GM21737 (cell line): ENCODE results near the gene PRR14L.
"Not testable (repeated sequence)": the region's sequence is repeated elsewhere in the genome, so short reads cannot be mapped to it uniquely, and the experiment has no call there.

Source experiments
- ATAC-seq: cut with Tn5 transposase; IDR thresholded peaks from one replicate; pipeline ENCODE4 v1.9.1; 2021; ENCODE audit warnings: mild to moderate bottlenecking, moderate library complexity; ENCODE audit not compliant: unreplicated experiment

The PRR14L gene

DNA sequence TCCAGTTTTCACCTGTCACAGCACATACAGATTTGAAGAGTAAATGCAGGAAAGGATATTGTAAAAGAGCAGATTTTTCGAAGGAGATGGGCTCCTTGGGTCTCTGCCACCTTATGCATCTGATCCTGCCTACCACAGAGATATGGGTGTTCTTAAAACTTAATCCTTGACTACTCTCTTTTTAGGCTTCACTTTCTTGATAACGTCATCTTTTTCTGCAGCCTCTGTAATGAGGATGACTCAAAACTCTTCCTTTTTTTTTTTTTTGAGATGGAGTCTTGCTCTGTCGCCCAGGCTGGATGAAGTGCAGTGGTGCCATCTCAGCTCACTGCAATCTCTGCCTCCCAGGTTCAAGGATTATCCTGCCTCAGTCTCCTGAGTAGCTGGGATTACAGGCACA lies 7.8 kb downstream of the PRR14L start:
- ATAC-seq, result no peak

GRCh38 chr22:31740314-31740713 lies 9.6 kb downstream of the PRR14L start:
- not testable (repeated sequence) for ATAC-seq

GRCh38 chr22:31739795-31740201 lies 10.1 kb downstream of the PRR14L start:
- ATAC-seq, result no peak

GRCh38 chr22:31738566-31738965 lies 11.4 kb downstream of the PRR14L start:
- no peak for ATAC-seq

DNA sequence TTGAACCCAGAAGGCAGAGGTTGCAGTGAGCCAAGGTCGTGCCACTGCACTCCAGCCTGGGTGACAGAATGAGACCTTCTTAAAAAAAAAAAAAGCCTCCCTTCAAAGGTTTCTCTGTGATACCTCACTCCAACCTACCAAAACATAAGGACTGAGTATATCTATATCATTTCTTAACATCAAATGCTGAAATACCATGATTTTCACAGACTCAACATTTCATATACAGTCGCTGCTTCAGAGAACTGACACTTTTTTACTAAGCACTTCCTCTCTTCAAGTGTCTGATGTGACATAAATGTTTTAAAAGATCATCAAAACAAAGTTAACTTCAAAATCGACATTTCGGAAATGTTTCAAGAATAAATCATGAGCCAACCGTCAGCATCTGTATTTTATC lies 12.0 kb downstream of the PRR14L start:
- ATAC-seq, result no peak

GRCh38 chr22:31736458-31736857 lies 13.5 kb downstream of the PRR14L start:
- no peak for ATAC-seq

DNA sequence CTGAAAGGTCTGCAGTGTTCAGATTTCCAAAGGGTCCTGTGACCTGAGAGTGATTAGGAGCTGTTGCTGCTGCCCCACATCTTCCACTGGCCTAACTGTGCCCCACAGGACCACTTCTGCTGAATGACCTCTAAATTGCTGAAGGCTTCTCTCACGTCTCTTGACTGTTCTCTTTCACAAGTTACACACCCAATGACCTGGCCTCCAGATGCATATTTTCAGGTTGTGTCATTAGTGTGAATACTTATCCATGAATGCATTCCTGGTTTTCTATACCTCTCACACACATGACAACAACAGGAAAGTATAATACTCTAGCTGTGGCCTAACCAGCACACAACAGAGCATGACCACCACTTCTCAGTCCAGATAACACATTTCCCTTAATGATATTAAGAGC lies 15.4 kb downstream of the PRR14L start:
- ATAC-seq, result no peak

GRCh38 chr22:31733580-31734079 lies 16.3 kb downstream of the PRR14L start:
- ATAC-seq, result no peak

- no peak for ATAC-seq
Observed at GRCh38 chr22:31732089-31732829, 17.7 kb downstream of the PRR14L start.

- no peak for ATAC-seq
Observed at GRCh38 chr22:31730344-31730711, 19.6 kb downstream of the PRR14L start.

- no peak for ATAC-seq
Observed at GRCh38 chr22:31728857-31729256, 21.1 kb downstream of the PRR14L start.

DNA sequence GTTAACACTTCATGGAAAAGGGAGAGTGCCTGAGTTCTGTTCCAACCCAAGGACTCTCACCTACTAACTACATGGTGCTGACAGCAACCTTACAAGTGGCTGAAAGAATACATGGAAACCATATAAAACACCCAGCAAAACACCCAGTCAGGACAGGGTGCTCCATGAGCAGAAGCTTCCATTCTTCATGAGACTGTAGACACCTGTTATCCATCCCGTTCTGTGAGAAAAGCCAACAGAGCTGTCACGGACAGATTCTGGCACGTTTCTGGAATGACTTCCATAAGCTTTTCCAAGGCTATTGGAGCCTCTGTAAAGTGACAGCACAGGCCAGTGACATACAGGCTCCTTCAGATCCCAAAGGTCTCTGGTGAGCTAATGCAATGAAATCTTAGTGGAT lies 23.2 kb downstream of the PRR14L start:
- ATAC-seq, result no peak

- ATAC-seq, result no peak
Observed at GRCh38 chr22:31723723-31724122, 26.2 kb downstream of the PRR14L start.

- ATAC-seq, result no peak
Observed at GRCh38 chr22:31719850-31720471, 30.0 kb downstream of the PRR14L start.

DNA sequence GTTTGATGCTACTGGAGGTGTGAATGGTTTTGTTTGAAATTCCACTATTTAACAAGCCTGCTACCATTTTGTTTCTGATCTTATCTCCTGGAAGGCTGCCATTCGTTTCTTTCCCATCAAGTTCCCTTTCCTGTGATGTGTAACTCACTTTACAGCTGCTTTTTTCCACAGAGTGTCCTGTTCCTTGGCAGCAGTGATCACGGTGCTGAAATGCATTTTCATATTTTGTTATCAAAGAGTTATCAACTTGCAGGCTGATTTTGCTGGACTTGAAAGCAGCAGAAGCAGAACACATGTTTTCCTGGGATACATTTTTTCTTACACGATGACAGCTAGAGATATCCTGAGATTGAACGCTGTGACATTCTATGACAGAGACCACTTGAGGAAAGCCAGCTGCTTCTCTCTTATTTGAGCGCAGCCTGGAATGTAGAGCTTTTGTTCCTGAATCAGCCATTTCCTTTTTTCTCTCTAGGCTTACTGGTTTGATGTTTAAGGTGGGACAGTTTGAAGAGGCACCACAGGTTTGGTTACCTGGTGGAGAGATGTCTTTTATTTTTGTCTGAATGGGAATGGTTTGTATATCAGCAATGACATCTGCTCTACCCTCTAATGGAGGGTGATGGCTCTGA lies 34.7 kb downstream of the PRR14L start:
- ATAC-seq, result no peak

DNA sequence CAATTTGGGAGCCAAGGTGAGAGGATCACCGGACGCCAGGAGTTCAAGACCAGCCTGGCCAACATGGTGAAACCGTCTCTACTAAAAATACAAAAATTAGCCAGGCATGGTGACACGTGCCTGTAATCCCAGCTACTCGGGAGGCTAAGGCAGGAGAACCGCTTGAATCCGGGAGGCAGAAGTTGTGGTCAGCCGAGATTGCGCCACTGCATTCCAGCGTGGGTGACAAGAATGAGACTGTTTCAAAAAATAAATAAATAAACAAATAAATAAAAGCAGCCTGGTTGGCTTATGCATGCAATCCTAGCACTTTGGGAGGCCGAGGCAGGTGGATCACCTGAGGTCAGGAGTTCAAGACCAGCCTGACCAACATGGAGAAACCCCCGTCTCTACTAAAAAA lies 38.7 kb downstream of the PRR14L start:
- not testable (repeated sequence) for ATAC-seq

- no peak for ATAC-seq
Observed at GRCh38 chr22:31707519-31707918, 42.4 kb downstream of the PRR14L start.

DNA sequence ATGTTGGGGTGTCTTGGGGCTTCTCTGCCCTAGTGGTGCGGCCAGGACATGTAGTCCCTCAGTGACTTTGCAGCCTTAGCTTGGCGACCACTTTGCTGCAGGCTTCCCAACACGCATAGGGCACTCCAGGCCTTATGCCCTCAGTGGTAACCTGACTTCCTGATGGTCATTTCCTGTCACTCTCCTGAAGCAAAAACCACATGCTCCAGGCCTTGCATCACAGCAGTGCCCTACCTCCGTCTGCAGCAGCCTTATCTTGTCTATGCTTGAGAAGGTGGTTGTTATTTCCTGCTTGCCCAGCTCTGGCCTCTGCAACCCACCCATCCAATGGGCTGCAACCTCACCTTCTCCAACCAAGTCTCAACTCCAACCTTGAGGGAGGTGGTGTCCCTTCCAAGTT lies 54.5 kb downstream of the PRR14L start:
- no peak for ATAC-seq

DNA sequence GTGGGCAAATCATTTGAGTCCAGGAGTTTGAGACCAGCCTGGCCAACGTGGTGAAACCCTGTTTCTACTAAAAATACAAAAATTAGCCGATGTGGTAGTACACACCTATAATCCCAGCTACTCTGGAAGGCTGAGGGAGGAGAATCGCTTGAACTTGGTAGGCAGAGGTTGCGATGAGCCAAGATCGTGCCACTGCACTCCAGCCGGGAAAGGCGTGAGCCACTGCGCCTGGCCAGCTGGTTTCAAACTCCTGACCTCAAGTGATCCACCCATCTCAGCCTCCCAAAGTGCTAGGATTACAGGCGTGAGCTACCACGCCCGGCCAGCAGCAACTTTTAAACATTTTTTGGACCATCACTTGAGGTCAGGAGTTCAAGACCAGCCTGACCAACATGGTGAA lies 55.9 kb downstream of the PRR14L start:
- ATAC-seq, result not testable (repeated sequence)

DNA sequence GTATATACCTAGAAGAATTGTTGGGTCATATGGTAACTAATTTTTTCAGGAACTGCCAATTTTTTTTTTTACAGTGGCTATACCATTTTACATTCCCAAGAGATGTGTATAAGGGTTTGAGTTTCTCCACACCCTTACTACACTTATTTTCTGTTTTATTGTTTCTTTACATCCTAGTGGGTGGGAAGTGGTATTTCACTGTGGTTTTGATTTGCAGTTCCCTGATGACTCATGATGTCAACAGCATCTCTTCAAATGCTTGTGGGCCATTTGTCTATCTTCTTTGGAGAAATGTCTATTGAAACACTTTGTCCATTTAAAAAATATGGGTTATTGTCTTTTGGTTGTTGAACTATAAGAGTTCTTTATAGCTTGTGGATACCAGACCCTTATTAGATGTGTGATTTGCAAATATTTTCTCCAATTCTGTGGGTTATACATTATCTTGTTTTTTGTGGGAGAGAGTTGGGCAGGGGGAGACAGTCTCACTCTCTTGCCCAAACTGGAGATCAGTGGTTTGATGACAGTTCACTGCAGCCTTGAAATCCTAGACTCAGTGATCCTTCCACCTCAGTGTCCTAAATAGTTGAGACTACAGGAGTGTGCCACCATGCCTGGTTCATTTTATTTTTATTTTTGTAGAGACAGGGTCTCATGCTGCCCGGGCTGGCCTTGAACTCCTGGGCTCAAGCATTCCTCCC lies 57.6 kb downstream of the PRR14L start:
- ATAC-seq, result no peak

GRCh38 chr22:31691408-31691807 lies 58.5 kb downstream of the PRR14L start:
- ATAC-seq, result no peak
